SK-N-MC (cell line): ENCODE data around the gene ZNF148.

Source experiments
- EZH2 ChIP-seq: fragments of 200-600 bp; sonication (generic); IDR thresholded peaks from one replicate; pipeline ENCODE4 v1.6.1; 2017; ENCODE audit warnings: antibody characterized with exemption
- POLR2AphosphoS5 ChIP-seq: IDR thresholded peaks from 2 replicates; pipeline ENCODE4 v1.6.1; 2012; ENCODE audit warnings: mild to moderate bottlenecking, low read depth, low read length, borderline replicate concordance

- TF ChIP-seq EZH2 (no peak), POLR2AphosphoS5 (no peak)
Measured at GRCh38 chr3:125349055-125349454, 26.1 kb downstream of the ZNF148 start.
